HepG2 (cell line): ENCODE data around the gene ADGRG4.

Source experiments
- ATF3 ChIP-seq: sonication (generic); formaldehyde crosslinking; IDR thresholded peaks from 2 replicates; pipeline ENCODE4 v1.4.0; 2020; ENCODE audit warnings: missing genetic modification reagents
- CTCF ChIP-seq: sonication (generic); formaldehyde crosslinking; IDR thresholded peaks from 2 replicates; pipeline ENCODE4 v1.5.0; 2020; ENCODE audit warnings: mild to moderate bottlenecking, missing genetic modification reagents, moderate library complexity
- JUN ChIP-seq: sonication (generic); formaldehyde crosslinking; IDR thresholded peaks from 2 replicates; pipeline ENCODE4 v1.4.0; 2020; ENCODE audit warnings: mild to moderate bottlenecking, missing genetic modification reagents
- PAWR ChIP-seq: sonication (generic); formaldehyde crosslinking; IDR thresholded peaks from 2 replicates; pipeline ENCODE4 v1.4.0; 2020; ENCODE audit warnings: missing genetic modification reagents, mild to moderate bottlenecking, borderline replicate concordance
- POLR2AphosphoS5 ChIP-seq: IDR thresholded peaks from 2 replicates; pipeline ENCODE4 v1.6.1; 2012; ENCODE audit warnings: low read depth, low read length
- REST ChIP-seq, 2 experiments: IDR thresholded peaks; 2 replicates each; pipeline ENCODE4 v1.6.1; 2011 to 2012; ENCODE audit warnings: low read length in 2 of 2, borderline replicate concordance in 1 of 2, low read depth in 1 of 2, mild to moderate bottlenecking in 1 of 2, moderate library complexity in 1 of 2
- TAF1 ChIP-seq: sonication (generic); formaldehyde crosslinking; IDR thresholded peaks from 2 replicates; pipeline ENCODE4 v1.4.0; 2020; ENCODE audit warnings: missing genetic modification reagents
- TRIM24 ChIP-seq: sonication (generic); formaldehyde crosslinking; IDR thresholded peaks from 2 replicates; pipeline ENCODE4 v1.8.0; 2022; ENCODE audit warnings: mild to moderate bottlenecking, missing genetic modification reagents
- ZBTB33 ChIP-seq: sonication (generic); formaldehyde crosslinking; IDR thresholded peaks from 2 replicates; pipeline ENCODE4 v1.4.0; 2020; ENCODE audit warnings: missing genetic modification reagents

- TF ChIP-seq JUN (CRISPR knock-in tag) (no peak), TRIM24 (CRISPR knock-in tag) (no peak), CTCF (no peak), TAF1 (no peak), ZBTB33 (CRISPR knock-in tag) (no peak), REST (IDR thresholded peaks at IDR 0.05; ENCODE audit: borderline replicate concordance in 1 of 2, low read depth in 1 of 2, low read length in 2 of 2) (no peak), ATF3 (no peak), POLR2AphosphoS5 (no peak), PAWR (CRISPR knock-in tag) (no peak)
Observed at GRCh38 chrX:136291824-136292223, 8.9 kb upstream of the ADGRG4 start.
